ENCODE data around the gene RSPH1. TPM values are rescaled to one million over a fixed set of nuclear protein-coding genes. Genes with fewer than 3 reads are reported as not detected.
"Not testable (repeated sequence)": the region's sequence is repeated elsewhere in the genome, so short reads cannot be mapped to it uniquely, and the experiment has no call there.

Gene RSPH1
- total and polyA plus RNA-seq, 8 donors: 0.37 to 8.9 (median 1.8) TPM; not detected in 1

- no peak for TF ChIP-seq POLR2AphosphoS5 (IDR thresholded peaks at IDR 0.05)
- no peak for TF ChIP-seq EP300 (IDR thresholded peaks at IDR 0.05)
- TF ChIP-seq CTCF (IDR thresholded peaks at IDR 0.05): no peak
- no peak for TF ChIP-seq POLR2A (IDR thresholded peaks at IDR 0.05)
- Histone ChIP-seq H3K27me3 (peaks cover 0 to 15% (median 0%) of the 10 kb centered on the region in 3 donors), H3K4me1 (peaks cover 13 to 48% (median 25%) of the 10 kb centered on the region in 4 donors), H3K9me3 (no peaks in the 10 kb centered on the region), H3K4me3 (no peak overlapping the region), H3K27ac (no peak overlapping the region), H3K36me3 (no peaks in the 10 kb centered on the region)
- no peak for DNase-seq
- WGBS, 5 donors: 91 to 95% (median 92%) methylated on average over 13 of the region's 13 CpGs
- intact Hi-C loops (cut with DNase I; ENCODE audit: low total_unique reads): no loop called here
Measured at GRCh38 chr21:42471716-42472330, 24.2 kb downstream of the RSPH1 start.

- no peak for TF ChIP-seq EP300 (IDR thresholded peaks at IDR 0.05)
- TF ChIP-seq POLR2A (IDR thresholded peaks at IDR 0.05): no peak
- no peak for TF ChIP-seq CTCF (IDR thresholded peaks at IDR 0.05)
- TF ChIP-seq POLR2AphosphoS5 (IDR thresholded peaks at IDR 0.05): no peak
- 89 to 95% (median 95%) methylated on average over 9 of the region's 9 CpGs for WGBS, 5 donors
- H3K27ac ChIP-seq: no peak overlapping the region
- H3K36me3 ChIP-seq: no peaks in the 10 kb centered on the region
- intact Hi-C loops (cut with DNase I; ENCODE audit: low total_unique reads): no loop called here
- H3K4me1 ChIP-seq: peaks cover 13 to 54% (median 30%) of the 10 kb centered on the region in 4 donors
- peaks cover 0 to 9% (median 0%) of the 10 kb centered on the region in 3 donors for H3K27me3 ChIP-seq
- no peak overlapping the region for H3K4me3 ChIP-seq
- no peaks in the 10 kb centered on the region for H3K9me3 ChIP-seq
- no peak for DNase-seq
Measured at GRCh38 chr21:42471206-42471605, 24.8 kb downstream of the RSPH1 start.

- Histone ChIP-seq H3K4me1 (peaks cover 25 to 66% (median 43%) of the 10 kb centered on the region in 4 donors), H3K27ac (peak overlapping the region in 3 of 5 donors; percentile 55 to 86 (median 84))
- H3K27me3 ChIP-seq: not testable (repeated sequence)
Measured at GRCh38 chr21:42469726-42470125, 26.3 kb downstream of the RSPH1 start.

GRCh38 chr21:42469272-42469671 lies 26.8 kb downstream of the RSPH1 start:
- no peak overlapping the region for H3K4me3 ChIP-seq
- peaks cover 0 to 6% (median 0%) of the 10 kb centered on the region in 3 donors for H3K27me3 ChIP-seq
- TF ChIP-seq EP300 (IDR thresholded peaks at IDR 0.05): no peak
- TF ChIP-seq POLR2AphosphoS5 (IDR thresholded peaks at IDR 0.05): no peak
- no peak for TF ChIP-seq CTCF (IDR thresholded peaks at IDR 0.05)
- TF ChIP-seq POLR2A (IDR thresholded peaks at IDR 0.05): no peak
- peaks cover 28 to 66% (median 48%) of the 10 kb centered on the region in 4 donors for H3K4me1 ChIP-seq
- intact Hi-C loops (cut with DNase I; ENCODE audit: low total_unique reads): no loop called here
- H3K9me3 ChIP-seq: no peaks in the 10 kb centered on the region
- WGBS, 5 donors: 53 to 69% (median 61%) methylated on average over 2 of the region's 2 CpGs
- peak overlapping the region; percentile 30 to 86 (median 66) for H3K27ac ChIP-seq
- DNase-seq: peak in 1 of 2 donors; percentile 57
- no peaks in the 10 kb centered on the region for H3K36me3 ChIP-seq

More at GRCh38 chr21:42469726-42470125, 26.3 kb downstream of the RSPH1 start:
- H3K36me3 ChIP-seq; H3K4me3 ChIP-seq; intact Hi-C loops (cut with DNase I; ENCODE audit: low total_unique reads); DNase-seq; H3K9me3 ChIP-seq: not testable (repeated sequence)
- 85 to 100% (median 99%) methylated on average over 4 of the region's 4 CpGs for WGBS, 5 donors
